Measurements from ENCODE around the gene SHTN1. TPM values are rescaled to one million over a fixed set of nuclear protein-coding genes. Genes with fewer than 3 reads are reported as not detected.

Gene SHTN1
- total and polyA plus RNA-seq, 8 donors = 7.4 to 49.1 (median 15.7) TPM

GRCh38 chr10:116877391-116877790, 127.6 kb downstream of the SHTN1 start:
- intact Hi-C loops (cut with DNase I; ENCODE audit: low total_unique reads) = no loop called here
- Histone ChIP-seq H3K36me3 (no peaks in the 10 kb centered on the region), H3K27me3 (no peaks in the 10 kb centered on the region), H3K4me3 (no peak overlapping the region), H3K27ac (no peak overlapping the region), H3K4me1 (no peaks in the 10 kb centered on the region), H3K9me3 (no peaks in the 10 kb centered on the region)
- 66 to 92% (median 83%) methylated on average over 3 of the region's 3 CpGs for WGBS, 5 donors
- TF ChIP-seq CTCF (IDR thresholded peaks at IDR 0.05) (no peak), POLR2A (IDR thresholded peaks at IDR 0.05) (no peak), EP300 (IDR thresholded peaks at IDR 0.05) (no peak), POLR2AphosphoS5 (IDR thresholded peaks at IDR 0.05) (no peak)
- no peak for DNase-seq

- Histone ChIP-seq H3K27ac (no peak overlapping the region), H3K4me1 (no peaks in the 10 kb centered on the region), H3K9me3 (no peaks in the 10 kb centered on the region), H3K4me3 (no peak overlapping the region), H3K36me3 (no peaks in the 10 kb centered on the region), H3K27me3 (peaks cover 0 to under 1% (median 0%) of the 10 kb centered on the region in 3 donors)
- 85 to 94% (median 87%) methylated on average over 2 of the region's 2 CpGs for WGBS, 5 donors
- intact Hi-C loops (cut with DNase I; ENCODE audit: low total_unique reads) = no loop called here
- no peak for DNase-seq
- no peak for TF ChIP-seq POLR2A (IDR thresholded peaks at IDR 0.05)
- no peak for TF ChIP-seq CTCF (IDR thresholded peaks at IDR 0.05)
- TF ChIP-seq EP300 (IDR thresholded peaks at IDR 0.05) = no peak
- TF ChIP-seq POLR2AphosphoS5 (IDR thresholded peaks at IDR 0.05) = no peak
Measured at GRCh38 chr10:116875897-116876296, 129.1 kb downstream of the SHTN1 start.

- intact Hi-C loops (cut with DNase I; ENCODE audit: low total_unique reads) = no loop called here
- Histone ChIP-seq H3K36me3 (no peaks in the 10 kb centered on the region), H3K9me3 (no peaks in the 10 kb centered on the region), H3K27me3 (peaks cover 0 to 4% (median 0%) of the 10 kb centered on the region in 3 donors), H3K27ac (no peak overlapping the region), H3K4me1 (no peaks in the 10 kb centered on the region), H3K4me3 (no peak overlapping the region)
- DNase-seq = no peak
- 41 to 71% (median 53%) methylated on average over 2 of the region's 2 CpGs for WGBS, 5 donors
- TF ChIP-seq POLR2A (IDR thresholded peaks at IDR 0.05) (no peak), CTCF (IDR thresholded peaks at IDR 0.05) (no peak), EP300 (IDR thresholded peaks at IDR 0.05) (no peak), POLR2AphosphoS5 (IDR thresholded peaks at IDR 0.05) (no peak)
Measured at GRCh38 chr10:116873134-116873533, 131.9 kb downstream of the SHTN1 start.

- intact Hi-C loops (cut with DNase I; ENCODE audit: low total_unique reads) = no loop called here
- H3K4me1 ChIP-seq = no peaks in the 10 kb centered on the region
- WGBS, 5 donors = 78 to 92% (median 87%) methylated on average over 2 of the region's 2 CpGs
- H3K27me3 ChIP-seq = peaks cover 0 to 4% (median 0%) of the 10 kb centered on the region in 3 donors
- no peak overlapping the region for H3K27ac ChIP-seq
- H3K9me3 ChIP-seq = no peaks in the 10 kb centered on the region
- no peak overlapping the region for H3K4me3 ChIP-seq
- H3K36me3 ChIP-seq = no peaks in the 10 kb centered on the region
- no peak for DNase-seq
- no peak for TF ChIP-seq POLR2AphosphoS5 (IDR thresholded peaks at IDR 0.05)
- no peak for TF ChIP-seq POLR2A (IDR thresholded peaks at IDR 0.05)
- no peak for TF ChIP-seq EP300 (IDR thresholded peaks at IDR 0.05)
- no peak for TF ChIP-seq CTCF (IDR thresholded peaks at IDR 0.05)
Measured at GRCh38 chr10:116870949-116871348, 134.0 kb downstream of the SHTN1 start.

All from stomach (tissue), 9 donors.